PC-9 (cell line): Measurements from ENCODE around the gene QSER1. TPM values are rescaled to one million over a fixed set of nuclear protein-coding genes. Genes with fewer than 3 reads are reported as not detected.

Experiments used
- Bru-seq: library from RNA; stranded (reverse); fragments of 400-500 nt; gene quantifications from one replicate; lab custom pipeline; 2021; lab: Mats Ljungman, UMichigan
- BruChase-seq, 2 experiments: library from RNA; stranded (reverse); fragments of 400-500 nt; gene quantifications; one replicate each; lab custom pipeline; 2021; lab: Mats Ljungman, UMichigan
- BruUV-seq: library from RNA; stranded (reverse); fragments of 400-500 nt; replicated peaks from 2 replicates; lab custom pipeline; 2021; lab: Mats Ljungman, UMichigan
- CTCF ChIA-PET: fragments of 300-600 bp; sonication (Branson Sonifier 250); formaldehyde crosslinking; loops from one replicate; lab custom pipeline; 2022; ENCODE audit warnings: antibody characterized with exemption; lab: Charles Lee
- POLR2A ChIA-PET: fragments of 300-600 bp; sonication (Branson Sonifier 250); formaldehyde crosslinking; loops from one replicate; lab custom pipeline; 2022; ENCODE audit warnings: antibody characterized with exemption; ENCODE audit not compliant: unreplicated experiment; lab: Charles Lee
- DNase-seq, 2 experiments: peaks; one replicate each; pipeline versions ENCODE4 v3.0.0 to v3.0.0-alpha.2; 2015 to 2022; ENCODE audit warnings: mixed read lengths in 1 of 2
- H2AFZ ChIP-seq: fragments of 200-600 bp; sonication (generic); 2 replicates; pipeline ENCODE4 v1.8.1; 2017; ENCODE audit warnings: antibody characterized with exemption
- H3F3A ChIP-seq: fragments of 200-600 bp; sonication (generic); 2 replicates; pipeline ENCODE4 v1.8.1; 2017; ENCODE audit warnings: antibody characterized with exemption, mild to moderate bottlenecking, low read depth; ENCODE audit not compliant: insufficient read depth
- H3K27ac ChIP-seq: fragments of 200-600 bp; sonication (generic); 2 replicates; pipeline ENCODE4 v1.6.1; 2016; ENCODE audit warnings: mixed run types
- H3K27me3 ChIP-seq: fragments of 200-600 bp; sonication (generic); 2 replicates; pipeline ENCODE4 v1.6.1; 2016; ENCODE audit warnings: low read depth, mixed run types; ENCODE audit not compliant: insufficient read depth
- H3K36me3 ChIP-seq: fragments of 200-600 bp; sonication (generic); 2 replicates; pipeline ENCODE4 v1.6.1; 2016; ENCODE audit warnings: low read depth, mixed run types
- H3K4me1 ChIP-seq: fragments of 200-600 bp; sonication (generic); replicated peaks from 2 replicates; pipeline ENCODE4 v1.6.1; 2016; ENCODE audit warnings: mixed run types; ENCODE audit not compliant: insufficient read depth
- H3K4me2 ChIP-seq: fragments of 200-600 bp; sonication (generic); 2 replicates; pipeline ENCODE4 v1.6.1; 2017; ENCODE audit warnings: mixed run types
- H3K4me3 ChIP-seq: fragments of 200-600 bp; sonication (generic); 2 replicates; pipeline ENCODE4 v1.6.1; 2016; ENCODE audit warnings: mixed run types
- H3K79me2 ChIP-seq: fragments of 200-600 bp; sonication (generic); 2 replicates; pipeline ENCODE4 v1.6.1; 2017; ENCODE audit warnings: low read depth, mixed run types
- H3K9me2 ChIP-seq: fragments of 200-600 bp; sonication (generic); 2 replicates; pipeline ENCODE4 v1.8.1; 2017; ENCODE audit warnings: mild to moderate bottlenecking; ENCODE audit not compliant: insufficient read depth
- H3K9me3 ChIP-seq: fragments of 200-600 bp; sonication (generic); 2 replicates; pipeline ENCODE4 v1.8.1; 2016; ENCODE audit warnings: low read depth; ENCODE audit not compliant: insufficient read depth
- H4K20me1 ChIP-seq: fragments of 200-600 bp; sonication (generic); 2 replicates; pipeline ENCODE4 v1.8.1; 2017; ENCODE audit not compliant: insufficient read depth
- EZH2 ChIP-seq: fragments of 200-600 bp; sonication (generic); IDR thresholded peaks from 2 replicates; pipeline ENCODE4 v1.8.0; 2017; ENCODE audit warnings: antibody characterized with exemption, low read depth
- intact Hi-C: fragments of 100-400 bp; cut with micrococcal nuclease; formaldehyde crosslinking; loops from one replicate; pipeline ENCODE4 v1.10.0; 2022; ENCODE audit not compliant: unreplicated experiment
- long read RNA-seq: library from polyadenylated mRNA; stranded (forward); transcript quantifications from one replicate; pipeline ENCODE4 v2.0.0, GENCODE V29; 2022
- total RNA-seq: library from RNA; stranded (reverse); gene quantifications from 2 replicates; pipeline ENCODE4 v1.2.3, GENCODE V29; 2021
- TF ChIP-seq, protein P1 (sequence below): fragments of 200-600 bp; sonication (generic); conservative IDR thresholded peaks from 2 replicates; pipeline ENCODE4 v1.6.1; 2017; ENCODE audit warnings: mixed run types, antibody characterized with exemption, mild to moderate bottlenecking, moderate library complexity

QSER1 gene
- total RNA-seq (39.6 and 60.2 TPM in 2 replicates), Bru-seq, nascent RNA (percentile 94 among the genes with signal in this experiment), BruChase-seq, experiment 1, labeled RNA remaining after a 2-hour chase (percentile 96 among the genes with signal in this experiment), BruChase-seq, experiment 2, labeled RNA remaining after a 6-hour chase (percentile 94 among the genes with signal in this experiment)
- long read RNA-seq, full-length matches to known transcripts = 1 of 7 reads
- long read RNA-seq, partial matches to known transcripts = 2 of 7 reads
- long read RNA-seq, other reads (novel, unspliced or antisense) = 4 of 7 reads

DNA sequence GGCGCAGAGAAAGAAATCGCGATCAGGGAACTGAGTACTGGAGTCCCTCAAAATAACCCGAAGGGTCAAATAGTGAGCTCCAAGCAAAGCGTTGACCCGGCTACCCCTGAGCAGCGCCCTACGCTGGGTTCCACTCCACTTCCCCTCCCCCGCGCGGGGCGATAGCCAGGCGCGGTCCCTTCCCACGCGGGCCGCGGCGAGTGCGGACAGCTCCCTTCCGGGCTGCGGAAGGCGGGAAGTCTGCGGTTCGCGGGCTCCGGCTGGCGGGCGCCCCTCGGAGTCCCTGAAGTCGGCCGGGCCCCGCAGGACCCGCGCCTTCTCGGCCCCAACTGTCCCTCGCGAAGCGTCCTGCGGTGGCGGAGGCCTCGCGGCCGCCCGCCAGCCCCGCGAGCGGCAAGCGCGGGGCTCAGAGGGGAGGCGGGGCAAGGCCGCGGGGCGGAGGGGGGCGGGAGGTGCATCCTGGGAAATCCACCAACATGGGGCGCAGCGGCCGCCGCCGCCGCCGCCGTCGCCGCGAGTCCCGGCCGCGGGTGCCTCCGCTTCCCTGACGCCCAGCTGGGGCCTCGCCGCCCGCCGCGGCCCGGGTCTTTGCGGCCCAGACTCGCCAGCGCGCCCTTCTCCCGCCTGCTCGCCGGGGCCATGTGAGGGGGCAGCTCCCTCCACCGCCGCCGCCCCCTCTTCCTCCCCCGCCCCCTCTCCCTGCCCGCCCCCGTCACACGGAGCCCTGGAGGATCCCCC, at the start of gene QSER1:
QSER1 (plus strand) TSS at position 457 of the 738 bp plus-strand sequence. CDS start 315 bp downstream, outside the sequence.
- peak within 1 kb of the TSS; percentile 95 for H3K4me3 ChIP-seq
- intact Hi-C loops = loop anchor here (5.0 to 10.0 kb wide), 3 partner anchors 85 to 308 kb away; partner anchors contain the start of gene EIF3M
- CTCF ChIA-PET = no interaction called here
- no peaks in the 10 kb centered on the region for H3K9me2 ChIP-seq
- POLR2A ChIA-PET = interaction anchor here (0.5 to 0.6 kb wide), 5 partner anchors 15 to 268 kb away, joined by 3 to 15 read pairs (median 4); no protein-coding TSS in a partner anchor
- BruUV-seq = TSS peak; percentile 50
- no peaks in the 10 kb centered on the region for H3K9me3 ChIP-seq
- peaks cover 55% of the 10 kb centered on the region for H3K79me2 ChIP-seq
- H3F3A ChIP-seq = peaks cover 31% of the 10 kb centered on the region; the same call in 1 of the 2 replicates
- H3K36me3 ChIP-seq = peaks cover 7% of the 10 kb centered on the region; the same call in 1 of the 2 replicates
- H4K20me1 ChIP-seq = peaks cover 13% of the 10 kb centered on the region
- peak within 1 kb of the TSS; percentile 67 for H3K27ac ChIP-seq
- peak within 1 kb of the TSS; percentile 92 for H3K4me2 ChIP-seq
- no peaks in the 10 kb centered on the region for H3K27me3 ChIP-seq
- no peak for TF ChIP-seq EZH2
- TF ChIP-seq, protein P1, sequence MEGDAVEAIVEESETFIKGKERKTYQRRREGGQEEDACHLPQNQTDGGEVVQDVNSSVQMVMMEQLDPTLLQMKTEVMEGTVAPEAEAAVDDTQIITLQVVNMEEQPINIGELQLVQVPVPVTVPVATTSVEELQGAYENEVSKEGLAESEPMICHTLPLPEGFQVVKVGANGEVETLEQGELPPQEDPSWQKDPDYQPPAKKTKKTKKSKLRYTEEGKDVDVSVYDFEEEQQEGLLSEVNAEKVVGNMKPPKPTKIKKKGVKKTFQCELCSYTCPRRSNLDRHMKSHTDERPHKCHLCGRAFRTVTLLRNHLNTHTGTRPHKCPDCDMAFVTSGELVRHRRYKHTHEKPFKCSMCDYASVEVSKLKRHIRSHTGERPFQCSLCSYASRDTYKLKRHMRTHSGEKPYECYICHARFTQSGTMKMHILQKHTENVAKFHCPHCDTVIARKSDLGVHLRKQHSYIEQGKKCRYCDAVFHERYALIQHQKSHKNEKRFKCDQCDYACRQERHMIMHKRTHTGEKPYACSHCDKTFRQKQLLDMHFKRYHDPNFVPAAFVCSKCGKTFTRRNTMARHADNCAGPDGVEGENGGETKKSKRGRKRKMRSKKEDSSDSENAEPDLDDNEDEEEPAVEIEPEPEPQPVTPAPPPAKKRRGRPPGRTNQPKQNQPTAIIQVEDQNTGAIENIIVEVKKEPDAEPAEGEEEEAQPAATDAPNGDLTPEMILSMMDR = no peak
- H2AFZ ChIP-seq = peak within 1 kb of the TSS; percentile 97
- DNase-seq = peak in 1 of 2 experiments; percentile 67
- peaks cover 36% of the 10 kb centered on the region for H3K4me1 ChIP-seq

DNA sequence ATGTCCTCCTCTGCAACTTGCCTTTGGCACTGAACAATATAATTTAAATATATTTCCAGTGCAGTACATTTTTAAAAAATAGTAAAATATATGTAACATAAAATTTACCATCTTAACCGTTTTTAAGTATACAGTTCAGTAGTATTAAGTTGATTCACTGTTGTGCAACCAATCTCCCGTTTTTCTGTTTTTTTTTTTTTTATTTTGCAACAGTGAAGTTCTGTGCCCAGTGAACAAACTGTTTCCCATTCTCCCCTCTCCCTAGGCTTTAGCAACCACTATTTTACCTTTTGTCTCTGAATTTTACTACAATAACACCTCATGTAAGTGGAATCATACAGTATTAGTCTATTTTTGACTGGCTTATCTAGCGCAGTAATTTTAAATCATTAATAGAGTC, 49.1 kb upstream of the QSER1 start:
- BruUV-seq = no TSS peak
- no peaks in the 10 kb centered on the region for H4K20me1 ChIP-seq
- ChIA-PET CTCF (no interaction called here), POLR2A (no interaction called here)
- peaks cover 20% of the 10 kb centered on the region for H3F3A ChIP-seq
- no peaks in the 10 kb centered on the region for H3K79me2 ChIP-seq
- DNase-seq = no peak
- no peaks in the 10 kb centered on the region for H3K27me3 ChIP-seq
- H3K9me3 ChIP-seq = 0 out of 2 replicates have a peak, but pooled peaks cover 3% of the 10 kb centered on the region
- no peak overlapping the region for H2AFZ ChIP-seq
- H3K9me2 ChIP-seq = no peaks in the 10 kb centered on the region
- H3K4me1 ChIP-seq = peaks cover 22% of the 10 kb centered on the region
- no peak overlapping the region for H3K4me2 ChIP-seq
- H3K4me3 ChIP-seq = no peak overlapping the region
- intact Hi-C loops = no loop called here
- no peak overlapping the region for H3K27ac ChIP-seq
- TF ChIP-seq, protein P1 = no peak
- no peak for TF ChIP-seq EZH2
- 0 out of 2 replicates have a peak, but pooled peaks cover 11% of the 10 kb centered on the region for H3K36me3 ChIP-seq

GRCh38 chr11:32847511-32847910, 45.1 kb upstream of the QSER1 start:
- no TSS peak for BruUV-seq
- no peak overlapping the region for H3K27ac ChIP-seq
- H3K4me3 ChIP-seq = no peak overlapping the region
- H3K9me2 ChIP-seq = no peaks in the 10 kb centered on the region
- DNase-seq = no peak
- no peak overlapping the region for H3K4me2 ChIP-seq
- intact Hi-C loops = no loop called here
- no peaks in the 10 kb centered on the region for H4K20me1 ChIP-seq
- TF ChIP-seq, protein P1 = no peak
- TF ChIP-seq EZH2 = no peak
- no peak overlapping the region for H2AFZ ChIP-seq
- ChIA-PET POLR2A (no interaction called here), CTCF (no interaction called here)
- H3K9me3 ChIP-seq = no peaks in the 10 kb centered on the region
- no peaks in the 10 kb centered on the region for H3K4me1 ChIP-seq
- no peaks in the 10 kb centered on the region for H3K36me3 ChIP-seq
- peaks cover 3% of the 10 kb centered on the region; the same call in 1 of the 2 replicates for H3F3A ChIP-seq
- no peaks in the 10 kb centered on the region for H3K79me2 ChIP-seq
- H3K27me3 ChIP-seq = no peaks in the 10 kb centered on the region
